Nephron progenitor cell (in vitro differentiated cells): Measurements from ENCODE around the gene SEPTIN8.

Source experiments
- DNase-seq: peaks from one replicate; pipeline ENCODE4 v3.0.0; 2021
- H3K27ac Mint-ChIP-seq: 2 replicates; pipeline ENCODE4 v1.8.0; 2021; ENCODE audit warnings: mild to moderate bottlenecking, moderate library complexity, mixed read lengths
- H3K27me3 Mint-ChIP-seq: 2 replicates; pipeline ENCODE4 v1.8.0; 2021; ENCODE audit warnings: mild to moderate bottlenecking, low read depth, mixed read lengths; ENCODE audit not compliant: poor library complexity
- H3K36me3 Mint-ChIP-seq: 2 replicates; pipeline ENCODE4 v1.8.0; 2021; ENCODE audit warnings: low read depth, mixed read lengths
- H3K4me1 Mint-ChIP-seq: 2 replicates; pipeline ENCODE4 v1.8.0; 2021; ENCODE audit warnings: mixed read lengths
- H3K4me3 Mint-ChIP-seq: 2 replicates; pipeline ENCODE4 v1.8.0; 2021; ENCODE audit warnings: mild to moderate bottlenecking, moderate library complexity, mixed read lengths
- H3K9me3 Mint-ChIP-seq: 2 replicates; pipeline ENCODE4 v1.8.0; 2021; ENCODE audit warnings: mild to moderate bottlenecking, moderate library complexity, mixed read lengths
- TF ChIP-seq, protein P1 (sequence below): fragments of 200-600 bp; sonication (generic); IDR thresholded peaks from 2 replicates; pipeline ENCODE4 v1.5.0; 2021; ENCODE audit warnings: antibody characterized with exemption

Gene SEPTIN8

DNA sequence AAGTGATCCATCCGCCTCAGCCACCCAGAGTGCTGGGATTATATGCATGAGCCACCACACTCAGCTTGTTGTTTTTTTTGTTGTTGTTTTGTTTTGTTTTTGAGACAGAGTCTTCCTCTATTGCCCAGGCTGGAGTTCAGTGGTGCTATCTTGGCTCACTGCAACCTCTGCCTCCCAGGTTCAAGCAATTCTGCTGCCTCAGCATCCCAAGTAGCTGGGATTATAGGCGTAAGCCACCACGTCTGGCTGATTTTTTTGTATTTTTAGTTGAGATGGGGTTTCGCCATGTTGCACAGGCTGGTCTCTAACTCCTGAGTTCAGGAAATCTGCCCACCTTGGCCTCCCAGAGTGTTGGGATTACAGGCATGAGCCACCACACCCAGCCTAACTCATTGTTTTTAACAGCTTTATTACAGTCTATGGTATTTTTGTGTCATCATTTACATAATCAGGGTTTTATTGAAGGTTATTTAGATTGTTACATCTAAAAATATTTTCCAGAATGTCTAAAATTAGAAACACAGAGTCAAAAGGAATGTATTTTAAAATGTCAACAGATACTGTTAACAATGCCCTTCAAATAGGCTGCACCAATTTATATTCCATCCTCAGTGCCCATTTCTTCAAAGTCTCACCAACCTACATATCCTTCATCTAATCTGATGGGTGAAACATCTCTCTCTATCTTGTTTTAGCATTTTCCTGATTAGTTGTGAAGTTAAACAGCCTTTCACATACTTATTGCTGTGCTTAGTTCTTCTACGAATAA is 58.3 kb downstream of the SEPTIN8 start:
- Mint-ChIP-seq H3K4me1 (peaks cover 4% of the 10 kb centered on the region), H3K4me3 (no peak overlapping the region), H3K27me3 (no peaks in the 10 kb centered on the region)

DNA sequence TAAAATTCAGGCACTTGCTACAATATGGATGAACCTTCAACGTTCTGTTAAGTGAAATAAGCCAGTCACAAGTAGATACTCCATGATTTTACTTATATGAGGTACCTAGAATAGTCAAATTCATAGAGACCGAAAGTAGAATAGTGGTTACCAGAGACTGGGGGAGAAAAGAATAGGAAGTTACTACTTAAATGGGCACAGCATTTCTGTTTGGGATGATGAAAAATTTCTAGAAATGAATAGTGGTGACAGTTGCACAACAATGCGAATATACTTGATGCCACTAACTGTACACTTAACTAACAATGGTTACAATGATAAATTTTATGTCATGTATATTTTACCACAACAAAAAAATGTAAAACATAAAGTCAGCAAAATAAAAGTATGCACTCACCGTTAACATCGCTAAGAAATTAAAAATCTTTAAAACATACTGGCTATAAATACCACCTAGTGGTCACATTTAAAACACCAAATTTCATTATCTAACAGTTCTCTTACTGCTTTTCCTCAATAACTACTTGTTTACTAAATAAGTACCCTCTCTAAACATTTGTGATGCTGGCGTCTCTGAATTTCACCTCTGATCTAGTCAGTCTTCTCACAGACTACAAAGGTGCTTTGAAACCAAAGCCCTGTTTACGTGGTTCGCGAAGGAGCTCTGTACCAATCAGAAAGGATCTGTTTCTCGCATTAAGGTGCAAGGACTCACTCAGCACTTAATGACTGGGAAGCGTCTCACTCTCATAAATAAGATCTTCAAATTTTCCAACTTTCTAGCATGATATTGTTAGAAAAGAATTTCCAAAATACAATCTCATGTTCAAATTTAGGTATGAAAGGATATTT is 62.4 kb downstream of the SEPTIN8 start:
- TF ChIP-seq, protein P1, sequence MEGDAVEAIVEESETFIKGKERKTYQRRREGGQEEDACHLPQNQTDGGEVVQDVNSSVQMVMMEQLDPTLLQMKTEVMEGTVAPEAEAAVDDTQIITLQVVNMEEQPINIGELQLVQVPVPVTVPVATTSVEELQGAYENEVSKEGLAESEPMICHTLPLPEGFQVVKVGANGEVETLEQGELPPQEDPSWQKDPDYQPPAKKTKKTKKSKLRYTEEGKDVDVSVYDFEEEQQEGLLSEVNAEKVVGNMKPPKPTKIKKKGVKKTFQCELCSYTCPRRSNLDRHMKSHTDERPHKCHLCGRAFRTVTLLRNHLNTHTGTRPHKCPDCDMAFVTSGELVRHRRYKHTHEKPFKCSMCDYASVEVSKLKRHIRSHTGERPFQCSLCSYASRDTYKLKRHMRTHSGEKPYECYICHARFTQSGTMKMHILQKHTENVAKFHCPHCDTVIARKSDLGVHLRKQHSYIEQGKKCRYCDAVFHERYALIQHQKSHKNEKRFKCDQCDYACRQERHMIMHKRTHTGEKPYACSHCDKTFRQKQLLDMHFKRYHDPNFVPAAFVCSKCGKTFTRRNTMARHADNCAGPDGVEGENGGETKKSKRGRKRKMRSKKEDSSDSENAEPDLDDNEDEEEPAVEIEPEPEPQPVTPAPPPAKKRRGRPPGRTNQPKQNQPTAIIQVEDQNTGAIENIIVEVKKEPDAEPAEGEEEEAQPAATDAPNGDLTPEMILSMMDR, result peak; percentile 46
- no peaks in the 10 kb centered on the region for H3K27me3 Mint-ChIP-seq
- no peak for DNase-seq
- H3K27ac Mint-ChIP-seq, result no peak overlapping the region
- H3K9me3 Mint-ChIP-seq, result no peaks in the 10 kb centered on the region
- peaks cover 4% of the 10 kb centered on the region for H3K4me1 Mint-ChIP-seq
- H3K36me3 Mint-ChIP-seq, result peaks cover 44% of the 10 kb centered on the region
- no peak overlapping the region for H3K4me3 Mint-ChIP-seq

More for the DNA sequence above, 58.3 kb downstream of the SEPTIN8 start:
- H3K27ac Mint-ChIP-seq, result no peak overlapping the region
- DNase-seq, result no peak
- peaks cover 5% of the 10 kb centered on the region for H3K9me3 Mint-ChIP-seq
- TF ChIP-seq, protein P1, result no peak
- H3K36me3 Mint-ChIP-seq, result peaks cover 55% of the 10 kb centered on the region

DNA sequence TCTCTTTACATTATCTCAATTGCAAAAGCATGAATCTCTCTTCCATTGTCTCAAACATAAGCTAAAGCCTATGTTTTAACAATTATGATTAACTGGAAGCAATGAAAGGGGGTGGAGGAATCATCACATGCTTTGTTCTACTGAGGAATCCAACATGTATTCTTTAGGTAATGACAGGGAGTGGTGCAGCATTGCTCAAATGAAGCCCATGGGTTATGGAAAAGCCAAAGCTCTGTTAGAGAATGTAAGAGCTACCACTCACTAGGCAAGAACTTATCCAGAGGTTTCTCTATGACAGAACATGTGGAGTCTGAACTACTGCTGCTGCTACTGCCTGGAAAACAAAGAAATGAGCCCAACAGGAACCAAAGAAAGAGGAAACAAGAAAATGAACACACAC is 68.4 kb downstream of the SEPTIN8 start:
- Mint-ChIP-seq H3K27me3 (no peaks in the 10 kb centered on the region), H3K36me3 (peaks cover 28% of the 10 kb centered on the region), H3K9me3 (no peaks in the 10 kb centered on the region), H3K27ac (no peak overlapping the region), H3K4me3 (no peak overlapping the region), H3K4me1 (no peaks in the 10 kb centered on the region)
- DNase-seq, result no peak
- TF ChIP-seq, protein P1, result no peak

DNA sequence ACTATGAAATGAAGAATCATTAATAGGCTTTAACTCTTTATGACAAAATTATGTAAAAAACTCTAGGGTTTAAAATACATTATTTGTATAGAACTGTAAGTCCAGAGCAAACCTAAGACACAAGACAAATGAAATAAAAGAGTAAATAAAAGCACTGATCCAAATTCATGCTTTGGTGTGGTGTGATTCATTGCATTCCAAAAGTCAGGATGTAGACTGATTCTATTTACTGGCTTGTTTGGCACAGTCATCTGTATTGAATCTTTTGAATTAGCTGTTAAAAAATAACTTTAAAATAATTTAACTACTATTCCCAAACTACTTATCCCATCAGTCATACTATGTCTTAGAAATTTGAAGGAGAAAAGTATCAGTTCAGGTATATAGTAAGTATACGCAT is 72.2 kb downstream of the SEPTIN8 start:
- Mint-ChIP-seq H3K36me3 (peaks cover 40% of the 10 kb centered on the region), H3K4me1 (no peaks in the 10 kb centered on the region), H3K27me3 (no peaks in the 10 kb centered on the region), H3K27ac (no peak overlapping the region), H3K9me3 (no peaks in the 10 kb centered on the region), H3K4me3 (no peak overlapping the region)
- TF ChIP-seq, protein P1, result no peak
- no peak for DNase-seq
